Activated CD4-positive, alpha-beta T cell treated with anti-CD3 and anti-CD28 coated beads, Interleukin-2, amount 50 U/mL, for 4 hours (primary cell): ENCODE results near the gene THSD7B.

ENCODE experiments used
- DNase-seq, 2 experiments: peaks; one replicate each; pipeline ENCODE4 v3.0.0-alpha.2; 2020

The THSD7B gene

DNA sequence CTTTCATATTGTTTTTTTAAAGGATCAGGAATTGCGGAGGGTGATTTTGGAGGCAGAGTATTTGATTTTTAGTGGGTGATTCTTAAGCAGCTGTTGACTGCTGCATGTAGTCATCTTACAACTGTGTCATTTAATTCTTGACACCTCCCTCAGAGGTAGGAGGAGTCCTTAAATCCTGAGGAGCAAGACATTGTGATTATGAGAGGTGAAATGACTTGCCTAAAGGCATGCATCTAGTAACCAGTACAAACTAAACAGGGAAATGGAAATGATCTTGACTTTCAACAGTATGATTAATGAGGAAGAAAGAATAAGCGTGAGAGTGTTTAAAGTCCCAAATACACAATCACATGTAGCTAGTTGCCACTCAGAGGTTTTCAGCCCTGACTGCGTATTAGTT, 440.7 kb downstream of the THSD7B start:
- DNase-seq: no peak

DNA sequence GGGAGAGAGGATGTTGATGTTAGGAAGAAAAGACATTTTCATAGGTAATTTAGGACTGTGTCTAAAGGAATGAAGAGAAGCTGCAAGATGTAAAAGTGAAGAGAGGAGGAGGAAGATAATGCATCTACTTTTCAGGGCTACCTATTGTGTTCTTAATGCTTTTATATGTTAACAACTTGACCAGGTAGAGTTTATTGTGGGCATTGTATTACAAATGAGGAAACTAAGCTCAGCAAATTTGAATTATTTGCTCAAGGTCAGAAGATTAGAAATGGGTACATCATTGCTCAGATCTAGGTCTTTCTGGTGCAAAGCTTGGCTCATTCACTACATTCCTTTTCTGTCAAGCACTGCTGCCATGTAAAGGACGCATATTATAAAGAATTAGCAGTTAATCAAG, 441.7 kb downstream of the THSD7B start:
- DNase-seq: no peak

DNA sequence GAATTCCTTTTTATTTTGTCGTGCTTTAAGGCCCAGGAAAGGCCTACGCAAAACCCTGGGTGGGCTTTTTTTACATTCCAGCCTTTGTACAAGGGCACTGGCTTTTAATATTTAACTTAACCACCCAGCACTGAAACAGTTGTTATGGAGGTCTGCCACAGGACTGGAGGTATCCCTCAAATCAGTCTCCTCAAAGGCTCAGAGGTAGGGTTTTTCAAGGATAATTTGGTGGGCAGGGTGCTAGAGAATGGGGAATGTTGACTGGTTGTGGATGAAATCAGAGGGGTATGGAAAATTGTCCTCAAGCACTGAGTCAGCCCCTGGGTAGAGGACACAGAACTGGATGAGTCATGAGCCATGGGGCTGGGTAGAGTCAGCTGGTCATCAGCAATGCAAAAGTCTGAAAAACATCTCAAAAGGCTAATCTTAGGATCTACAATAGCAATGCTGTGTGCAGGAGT, 443.1 kb downstream of the THSD7B start:
- no peak for DNase-seq

DNA sequence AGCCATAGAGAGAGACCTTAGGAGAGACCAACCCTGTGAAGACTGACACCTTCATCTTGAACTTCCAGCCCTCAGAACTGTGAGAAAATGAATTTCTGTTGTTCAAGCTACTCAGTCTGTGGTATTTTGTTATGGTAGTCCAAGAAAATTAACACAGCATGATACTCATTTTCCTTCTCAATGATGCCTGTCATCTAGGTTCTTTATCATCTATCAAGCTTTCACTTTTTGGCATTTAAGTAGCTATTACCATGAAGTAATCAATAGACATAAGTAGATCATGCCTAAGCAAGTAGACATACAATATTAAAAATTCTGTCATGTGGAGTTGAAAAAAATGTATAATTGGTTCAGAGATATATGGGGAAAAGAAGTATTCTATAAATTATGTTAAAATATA, 444.7 kb downstream of the THSD7B start:
- no peak for DNase-seq

DNA sequence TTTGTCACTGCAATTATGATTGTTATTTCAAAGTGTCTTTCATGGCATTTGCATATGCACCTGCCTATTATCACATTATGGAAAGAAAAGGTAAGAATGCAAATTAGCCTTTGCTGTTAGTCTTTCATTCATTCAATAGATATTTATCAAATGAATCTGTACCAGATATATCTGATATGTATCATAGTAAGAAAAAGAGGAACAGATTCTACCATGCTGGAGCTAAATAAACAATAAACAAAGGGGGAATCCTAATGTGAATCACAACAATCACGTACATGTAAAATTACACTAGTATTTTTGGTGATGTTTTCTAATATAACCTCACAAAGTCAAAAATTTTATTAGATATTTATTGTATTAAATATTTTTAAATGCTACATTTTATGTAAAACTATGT, 446.4 kb downstream of the THSD7B start:
- no peak for DNase-seq

DNA sequence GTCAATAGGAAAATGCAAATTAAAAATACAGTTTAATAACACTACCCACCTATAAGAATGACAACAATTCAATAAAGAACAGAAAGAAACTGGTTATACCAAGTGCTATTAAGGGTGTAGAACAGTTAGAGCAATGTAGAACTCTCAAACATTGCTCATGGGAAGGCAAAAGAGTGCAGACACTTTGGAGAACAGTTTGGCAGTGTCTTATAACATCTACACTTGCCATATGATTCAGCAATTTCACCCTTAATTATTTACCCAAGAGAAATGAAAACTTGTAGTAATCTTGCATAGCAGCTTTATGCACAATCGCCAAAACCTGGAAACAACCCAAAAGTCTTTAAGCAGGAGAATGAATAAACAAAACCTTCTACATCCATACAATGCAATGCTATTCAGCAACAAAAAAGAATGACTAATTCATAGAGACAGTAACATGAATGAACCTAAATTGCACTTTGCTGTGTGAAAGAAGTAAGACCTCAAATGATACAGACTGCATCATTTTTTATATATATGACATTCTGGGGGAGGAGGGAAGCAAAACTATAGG, 455.2 kb downstream of the THSD7B start:
- no peak for DNase-seq

DNA sequence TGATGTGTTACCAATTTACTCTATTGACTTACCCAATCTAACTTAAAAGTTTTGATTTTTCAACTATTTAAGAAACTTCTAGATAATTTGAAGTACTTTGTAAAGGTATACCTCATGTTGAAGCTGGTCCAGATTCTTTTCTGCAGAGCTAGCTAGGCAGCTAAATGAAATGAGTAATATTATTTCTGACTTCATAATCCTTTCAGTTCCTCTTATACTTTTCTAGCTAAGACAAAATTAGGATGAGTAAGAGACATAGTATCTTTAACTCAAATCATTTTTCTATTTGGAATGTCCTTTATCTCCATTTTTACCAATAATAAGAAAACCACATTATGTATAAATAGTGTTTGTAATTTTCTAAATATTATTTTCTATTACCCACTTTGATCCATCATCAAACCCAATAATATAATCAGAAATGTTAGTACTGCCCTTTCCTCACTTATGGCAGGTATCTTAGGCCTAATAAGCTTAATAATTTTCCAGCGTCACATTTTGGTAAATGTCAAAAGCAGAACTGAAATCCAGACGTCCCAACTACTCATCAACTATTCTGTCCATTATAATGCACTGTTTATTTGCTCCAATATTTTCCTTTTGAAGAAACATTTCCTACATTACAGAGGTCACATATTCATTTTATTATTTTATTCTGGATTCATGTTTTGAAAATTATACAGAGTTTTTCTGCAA, 456.6 kb downstream of the THSD7B start:
- no peak for DNase-seq

DNA sequence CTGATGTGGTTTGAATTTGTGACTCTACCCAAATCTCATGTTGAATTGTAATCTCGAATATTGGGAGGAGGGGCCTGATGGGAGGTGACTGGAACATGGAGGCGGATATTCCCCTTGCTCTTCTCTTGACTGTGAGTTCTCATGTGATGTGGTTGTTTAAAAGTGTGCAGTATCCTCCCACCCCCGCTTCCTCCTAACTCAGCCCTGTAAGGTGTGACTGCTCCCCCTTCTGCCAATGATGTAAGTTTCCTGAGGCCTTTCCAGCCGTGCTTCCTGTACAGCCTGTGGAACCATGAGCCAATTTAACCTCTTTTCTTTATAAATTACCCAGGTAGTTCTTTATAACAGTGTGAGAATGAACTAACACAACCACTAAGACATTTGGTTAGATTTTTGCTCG, 458.4 kb downstream of the THSD7B start:
- DNase-seq: no peak

DNA sequence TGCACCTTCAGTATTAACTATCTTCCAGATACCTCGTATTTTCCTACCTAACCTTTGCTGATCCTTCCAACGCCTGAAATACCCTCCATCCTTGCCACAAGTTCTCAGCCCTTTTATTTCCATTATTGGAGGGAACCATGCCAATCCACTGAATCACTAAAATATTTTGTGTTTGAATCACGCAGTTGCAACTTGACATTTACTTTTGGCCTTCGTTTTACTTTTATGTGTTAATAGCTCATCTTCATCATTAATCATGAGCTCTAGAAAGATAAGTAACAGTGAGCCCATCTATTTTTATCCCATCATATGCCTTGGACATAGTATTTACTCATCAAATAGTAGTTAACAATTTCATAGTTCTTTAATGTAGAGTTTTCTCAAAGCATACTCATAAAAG, 463.2 kb downstream of the THSD7B start:
- no peak for DNase-seq

DNA sequence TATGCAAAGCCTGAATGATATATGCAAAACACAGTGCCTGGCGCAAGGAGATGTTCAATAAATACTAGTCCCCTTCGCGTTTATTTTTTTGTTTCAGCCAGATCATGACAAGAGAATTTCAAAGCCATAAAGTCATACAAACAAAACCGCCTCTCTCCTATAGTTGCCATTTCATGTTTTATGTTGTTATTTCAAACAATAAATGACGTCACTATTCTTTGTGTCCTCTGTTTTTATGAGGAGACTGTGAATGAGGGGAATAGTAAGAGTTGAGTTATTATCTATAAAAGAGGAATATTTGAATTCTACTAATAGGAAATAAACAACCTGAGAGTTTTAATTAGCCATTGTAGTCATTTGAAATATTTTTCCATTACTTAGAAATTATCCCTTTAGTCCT, 464.5 kb downstream of the THSD7B start:
- no peak for DNase-seq

DNA sequence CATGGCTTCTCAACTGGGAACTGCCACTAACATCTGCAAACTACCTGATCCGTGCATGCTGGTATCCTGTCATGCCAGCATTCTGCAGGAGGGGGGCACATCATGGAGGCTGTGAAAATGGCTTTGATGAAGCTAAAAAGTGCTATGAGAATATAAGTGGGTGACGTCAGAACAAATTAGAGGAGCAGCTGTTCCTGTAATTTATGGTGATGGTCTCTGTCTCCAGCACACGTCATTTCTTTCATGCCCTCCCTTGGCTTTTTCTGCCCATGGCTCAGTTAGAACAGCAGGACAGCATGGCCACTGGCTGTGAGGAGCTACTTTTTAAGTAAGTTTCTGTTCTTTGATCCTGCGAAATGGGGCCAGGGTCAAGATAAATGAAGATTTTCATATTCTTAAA, 466.3 kb downstream of the THSD7B start:
- no peak for DNase-seq

DNA sequence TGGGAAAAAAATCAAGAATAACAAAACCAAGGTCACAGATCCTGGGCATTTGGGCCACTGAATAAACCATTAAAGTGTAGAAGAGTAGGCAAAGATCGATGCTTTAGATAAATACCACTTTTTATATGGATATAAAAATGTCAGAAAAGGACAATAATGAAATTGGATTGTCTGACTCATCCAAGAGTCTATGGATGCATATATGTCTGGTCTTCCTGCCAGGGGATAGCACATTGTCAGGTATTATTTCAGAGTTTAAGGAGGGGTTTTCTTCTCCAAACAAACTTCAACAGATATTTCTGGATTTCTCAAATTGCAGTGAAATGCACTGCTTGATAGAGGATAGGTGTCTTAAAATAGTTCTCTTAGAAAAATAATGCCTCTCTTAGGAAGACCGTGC, 466.7 kb downstream of the THSD7B start:
- no peak for DNase-seq

DNA sequence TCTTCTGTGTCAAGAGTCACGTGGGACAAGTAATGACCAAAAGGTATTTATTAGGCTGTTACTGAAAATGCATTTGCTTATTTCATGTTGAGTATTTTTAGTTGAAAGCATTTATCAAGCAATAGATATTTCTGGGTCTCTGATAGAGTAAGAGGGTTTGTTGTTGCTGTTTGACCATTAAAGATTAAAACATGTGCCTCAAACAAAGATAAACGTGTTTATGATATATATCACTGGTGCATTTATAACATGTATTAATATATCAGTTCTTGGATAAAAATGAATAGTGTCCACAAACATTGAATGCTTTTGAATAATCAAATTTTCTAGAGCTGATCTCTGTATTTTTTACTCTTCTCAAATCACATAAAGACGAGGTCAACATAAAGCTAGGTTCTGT, 467.7 kb downstream of the THSD7B start:
- no peak for DNase-seq

DNA sequence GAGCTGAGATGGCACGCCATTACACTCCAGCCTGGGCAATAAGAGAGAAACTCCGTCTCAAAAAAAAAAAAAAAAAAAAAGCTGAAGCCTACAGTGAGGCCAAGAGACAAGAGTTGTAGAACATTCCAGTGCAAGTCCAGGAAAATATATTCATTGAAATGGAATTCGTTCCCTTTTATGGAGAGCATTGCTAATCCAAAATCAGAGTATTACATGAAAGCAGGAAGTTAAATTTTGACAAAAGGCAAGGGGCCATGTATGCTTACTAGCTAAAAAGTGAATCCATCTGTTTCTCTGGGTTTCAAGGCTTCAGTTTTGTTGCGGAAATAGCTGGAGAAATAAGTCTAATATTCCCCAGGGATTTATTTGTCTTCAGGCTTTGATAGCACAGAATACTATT, 471.7 kb downstream of the THSD7B start:
- no peak for DNase-seq

DNA sequence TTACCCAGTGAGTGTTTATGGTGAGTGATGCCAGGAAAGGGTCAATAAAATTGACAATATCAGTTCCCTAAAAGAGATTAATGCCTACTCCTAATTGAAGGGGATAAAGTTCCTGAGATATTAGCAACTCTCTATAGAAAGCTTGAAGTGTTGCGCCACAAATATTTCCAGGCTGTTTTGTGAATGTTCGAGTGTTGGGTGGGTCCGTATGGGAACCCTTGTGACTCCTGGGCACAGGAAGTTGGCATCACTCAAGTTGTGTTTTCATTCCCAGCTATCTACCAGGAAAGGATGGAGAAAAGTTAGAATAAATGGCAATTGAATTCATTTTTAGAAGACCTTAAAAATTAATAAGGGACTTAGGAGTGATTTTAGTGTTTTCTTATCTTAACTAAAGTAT, 472.7 kb downstream of the THSD7B start:
- no peak for DNase-seq

DNA sequence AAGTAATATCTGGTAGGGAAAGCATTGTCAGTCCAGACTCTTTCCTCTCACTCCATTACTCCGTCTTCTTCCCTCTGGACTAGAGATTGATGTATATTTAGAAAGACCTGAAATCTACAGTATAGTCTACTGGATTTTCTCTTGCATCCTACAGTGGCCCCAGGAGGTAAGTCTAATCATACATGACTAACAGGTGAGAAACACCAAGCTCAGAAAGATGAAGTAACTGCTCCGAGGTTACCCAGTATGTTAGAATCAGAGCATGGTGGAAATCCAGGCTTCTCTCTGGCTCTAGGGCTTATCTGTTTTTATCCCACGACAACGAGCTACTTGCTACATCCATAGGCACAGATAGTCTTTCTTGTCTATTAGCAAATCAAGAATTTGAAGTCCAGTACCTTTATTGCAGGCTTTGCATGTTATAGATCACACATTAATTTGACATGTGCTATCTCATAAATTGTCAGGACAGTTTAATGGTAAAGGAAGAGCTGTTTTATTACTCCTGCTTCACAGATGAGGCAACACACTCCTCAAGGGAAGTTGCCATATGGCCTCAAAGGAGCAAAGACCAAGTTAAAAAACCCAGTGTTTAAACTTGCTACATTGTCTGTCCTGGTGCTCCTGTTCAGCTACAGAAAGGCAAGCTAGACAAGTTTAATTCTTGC, 484.3 kb downstream of the THSD7B start:
- no peak for DNase-seq

DNA sequence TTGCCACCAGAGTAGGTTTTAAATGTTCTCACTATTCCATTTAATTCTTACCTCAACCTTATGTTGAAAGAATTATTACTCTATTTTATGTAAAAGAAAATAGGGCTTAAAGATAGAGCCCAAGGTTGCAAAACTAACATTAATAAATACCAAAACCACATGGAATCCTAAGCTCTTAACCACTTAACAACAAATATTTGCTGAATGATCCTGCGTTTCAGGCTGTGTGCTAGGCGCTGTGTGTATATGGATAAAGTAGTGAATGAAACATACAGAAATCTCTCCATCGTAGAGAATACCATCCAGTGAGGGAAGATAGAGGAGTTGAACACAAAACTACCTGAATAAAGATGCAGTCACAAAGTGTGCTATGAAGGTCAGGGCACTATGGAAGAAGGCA, 485.1 kb downstream of the THSD7B start:
- no peak for DNase-seq

DNA sequence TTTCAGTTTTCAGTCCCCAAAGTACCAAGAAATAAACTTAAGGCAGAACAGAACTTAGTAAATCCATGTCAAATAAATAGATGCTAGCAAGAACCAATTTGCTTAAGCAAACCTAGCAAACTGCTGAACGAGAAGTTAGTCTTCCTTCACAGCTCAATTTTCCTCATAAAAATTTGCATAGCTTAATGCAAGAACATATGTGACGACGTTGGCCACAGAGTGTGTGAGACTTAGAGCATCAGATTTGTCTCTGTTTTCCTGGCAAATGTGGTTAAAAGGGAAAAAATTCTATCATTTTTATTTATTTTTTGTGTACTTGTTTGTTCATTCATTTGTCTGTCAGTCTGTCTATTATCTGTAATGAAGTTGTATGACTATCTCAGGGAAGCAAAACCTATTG, 485.7 kb downstream of the THSD7B start:
- no peak for DNase-seq

DNA sequence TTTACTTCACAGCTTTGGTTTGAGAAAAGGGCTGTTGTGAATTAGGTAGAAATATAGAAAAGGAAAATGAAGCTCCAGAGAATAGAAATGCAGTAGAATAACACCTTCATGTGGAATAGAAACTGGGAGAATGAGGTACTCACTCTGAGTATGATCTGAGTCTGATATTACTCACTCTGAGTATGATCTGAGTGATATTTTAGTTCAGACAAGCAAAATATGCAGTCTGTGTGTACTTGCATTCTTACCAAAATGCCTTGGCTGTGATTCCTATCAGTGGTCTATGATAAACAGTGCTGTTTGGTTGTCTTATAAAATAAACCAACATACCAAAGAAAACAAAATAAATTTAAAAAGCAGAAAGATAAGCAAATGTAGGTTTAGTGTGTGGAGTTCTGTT, 487.6 kb downstream of the THSD7B start:
- DNase-seq: no peak

DNA sequence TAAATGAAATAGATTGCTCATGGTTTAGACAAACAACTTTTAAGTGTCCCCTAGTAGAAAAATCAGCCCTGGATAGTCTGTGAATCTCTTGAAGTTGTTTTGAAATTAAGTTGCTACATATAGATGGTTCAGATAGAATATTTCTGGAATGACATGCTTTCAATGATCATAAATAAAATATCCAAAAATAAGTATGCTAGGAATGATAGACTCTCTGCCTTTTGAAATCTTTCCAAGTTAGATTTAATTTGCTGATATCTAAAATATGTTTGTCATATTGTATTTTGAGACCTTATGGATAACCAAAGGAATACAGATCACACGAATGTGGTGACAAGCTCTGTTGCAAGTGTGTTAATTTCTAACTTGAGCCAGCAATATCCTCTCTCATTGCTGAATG, 488.7 kb downstream of the THSD7B start:
- no peak for DNase-seq

DNA sequence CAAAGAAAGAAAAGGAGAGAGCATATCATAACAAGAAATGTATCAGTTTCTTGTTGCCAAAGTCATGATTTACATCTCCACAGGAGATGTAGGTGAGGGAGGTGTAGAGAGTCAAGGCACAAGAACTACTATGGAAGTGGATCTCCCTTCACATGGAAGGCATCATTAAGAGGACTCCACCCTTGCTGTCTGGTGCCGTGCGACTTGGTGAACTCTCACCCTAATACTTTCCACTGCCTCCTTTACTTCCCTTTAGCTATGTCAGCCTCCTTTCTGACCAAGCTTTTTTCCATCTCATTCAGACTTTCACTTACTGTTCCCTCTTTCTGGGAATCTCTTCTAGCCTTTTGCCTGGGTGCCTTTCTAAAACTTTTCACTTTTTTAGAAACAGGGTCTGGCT, 490.0 kb downstream of the THSD7B start:
- no peak for DNase-seq

DNA sequence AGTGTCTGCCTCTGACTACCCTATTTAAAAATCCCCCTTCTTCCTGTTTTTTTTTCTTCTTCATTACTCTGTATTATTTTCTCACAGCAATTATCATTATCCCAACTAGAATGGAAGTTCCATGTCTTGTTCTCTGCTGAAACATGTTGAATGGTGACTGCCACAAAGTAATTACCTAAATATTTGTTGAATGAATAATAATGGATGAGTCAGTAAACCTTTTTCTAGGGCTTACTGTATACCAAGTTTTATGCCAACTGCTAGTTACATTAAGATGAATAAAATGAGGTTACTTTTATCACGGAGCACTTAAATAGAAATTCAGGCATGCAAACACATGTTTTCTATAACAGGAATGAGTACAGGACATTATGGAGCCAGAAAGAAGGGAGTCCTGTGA, 490.6 kb downstream of the THSD7B start:
- no peak for DNase-seq

DNA sequence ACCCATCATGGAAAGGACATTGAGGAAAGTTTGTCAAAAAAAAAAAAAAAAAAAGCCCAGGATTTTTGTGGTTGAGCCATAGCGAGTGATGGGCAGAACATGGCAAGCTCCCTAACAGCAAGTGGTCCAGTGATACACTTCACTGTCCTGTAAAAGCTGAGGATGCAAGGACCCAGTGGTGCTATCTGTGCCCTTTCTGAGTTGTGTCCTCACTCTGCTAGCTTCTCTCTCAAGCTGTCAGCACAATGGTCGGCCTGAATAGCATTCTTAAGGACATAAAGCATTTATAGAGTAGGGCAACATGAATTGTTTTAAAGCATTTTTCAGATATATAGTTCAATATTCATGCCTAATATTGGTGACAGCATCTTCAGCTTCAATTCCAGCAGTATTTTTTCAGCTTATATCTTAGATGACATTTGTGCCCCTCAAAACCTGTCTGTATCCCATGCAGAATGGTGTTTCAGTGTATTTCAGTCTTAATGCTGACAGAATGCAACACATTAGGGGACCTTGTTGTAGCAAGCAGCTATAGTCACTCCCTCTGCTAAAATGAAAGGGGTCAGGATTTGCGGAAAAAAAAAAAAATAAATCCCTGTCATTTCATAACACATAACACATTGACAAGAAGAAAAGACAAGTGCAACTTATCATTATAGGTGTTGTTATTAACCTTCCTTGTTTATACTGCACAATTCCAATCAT, 496.7 kb downstream of the THSD7B start:
- DNase-seq: no peak

DNA sequence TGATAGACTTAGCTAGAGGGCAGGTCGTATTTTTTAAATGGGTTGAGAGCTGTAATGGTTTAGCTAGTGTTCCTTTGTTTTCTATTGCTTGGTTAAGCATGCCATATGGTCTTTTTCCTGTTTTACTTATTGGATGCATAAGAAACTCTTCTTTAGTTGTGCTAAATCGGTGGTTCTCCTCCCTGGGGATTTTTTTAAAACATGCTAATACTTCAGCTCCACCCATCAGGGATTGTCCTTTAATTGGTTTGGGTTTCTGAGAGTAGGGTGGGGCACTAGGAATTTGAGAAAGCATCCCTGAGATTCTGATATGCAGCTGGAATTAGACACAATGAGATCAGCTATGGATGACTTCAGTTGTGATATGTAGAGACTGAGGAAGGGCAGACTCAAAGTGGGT, 497.2 kb downstream of the THSD7B start:
- no peak for DNase-seq
